Kidney tubule cell (primary cell): Measurements from ENCODE around the gene AFMID.
"Not testable (repeated sequence)": the region's sequence is repeated elsewhere in the genome, so short reads cannot be mapped to it uniquely, and the experiment has no call there.

Source experiments
- DNase-seq: peaks from one replicate; pipeline ENCODE4 v3.0.0-alpha.2; 2018; ENCODE audit warnings: low spot score

AFMID gene

GRCh38 chr17:78154903-78155811 is 32.0 kb upstream of the AFMID start:
- DNase-seq, result peak; percentile 54

- peak; percentile 65 for DNase-seq
Measured at GRCh38 chr17:78159575-78160158, 27.5 kb upstream of the AFMID start.

GRCh38 chr17:78163881-78164747 is 23.0 kb upstream of the AFMID start:
- no peak for DNase-seq

GRCh38 chr17:78164748-78165607 is 22.2 kb upstream of the AFMID start:
- no peak for DNase-seq

- no peak for DNase-seq
Measured at GRCh38 chr17:78166416-78166815, 20.7 kb upstream of the AFMID start.

GRCh38 chr17:78168242-78168902 is 18.8 kb upstream of the AFMID start, which contains the start of gene SYNGR2:
Gene SYNGR2 (plus strand): TSS chr17:78168581. CDS start chr17:78168617, 36 bp downstream.
- DNase-seq, result peak; percentile 86

- DNase-seq, result peak; percentile 79
Measured at GRCh38 chr17:78168903-78169793, 18.0 kb upstream of the AFMID start.

GRCh38 chr17:78170692-78171590 is 16.2 kb upstream of the AFMID start:
- DNase-seq, result no peak

- DNase-seq, result not testable (repeated sequence)
Measured at GRCh38 chr17:78171591-78172248, 15.4 kb upstream of the AFMID start.

GRCh38 chr17:78172249-78173051 is 14.7 kb upstream of the AFMID start:
- DNase-seq, result no peak

GRCh38 chr17:78173097-78173715 is 14.0 kb upstream of the AFMID start:
- no peak for DNase-seq

GRCh38 chr17:78174346-78174869 is 12.8 kb upstream of the AFMID start:
- DNase-seq, result peak; percentile 84

GRCh38 chr17:78174870-78175642 is 12.1 kb upstream of the AFMID start:
- peak; percentile 58 for DNase-seq

GRCh38 chr17:78175643-78175981 is 11.6 kb upstream of the AFMID start:
- no peak for DNase-seq

GRCh38 chr17:78176548-78177025 is 10.6 kb upstream of the AFMID start:
- peak; percentile 61 for DNase-seq

- DNase-seq, result peak; percentile 65
Measured at GRCh38 chr17:78179372-78179771, 7.8 kb upstream of the AFMID start.
